AG09309 (cell line): ENCODE measurements around the gene ZNF608.

ENCODE experiments used
- DNase-seq: peaks from one replicate; pipeline ENCODE4 v3.0.0-alpha.2; 2010; ENCODE audit warnings: low read depth
- H3K4me3 ChIP-seq: 2 replicates; pipeline ENCODE4 v1.5.1; 2011; ENCODE audit warnings: mild to moderate bottlenecking, low read depth, low read length, moderate library complexity; ENCODE audit not compliant: control insufficient read depth
- TF ChIP-seq, protein P1 (sequence below): IDR thresholded peaks from 2 replicates; pipeline ENCODE4 v1.5.1; 2011; ENCODE audit warnings: mild to moderate bottlenecking, low read depth, low read length, inconsistent platforms; ENCODE audit not compliant: insufficient read depth, control insufficient read depth; ENCODE audit errors: missing control alignments

ZNF608 gene

GRCh38 chr5:124732428-124733328 is 13.8 kb downstream of the ZNF608 start:
- DNase-seq: no peak
- TF ChIP-seq, protein P1, sequence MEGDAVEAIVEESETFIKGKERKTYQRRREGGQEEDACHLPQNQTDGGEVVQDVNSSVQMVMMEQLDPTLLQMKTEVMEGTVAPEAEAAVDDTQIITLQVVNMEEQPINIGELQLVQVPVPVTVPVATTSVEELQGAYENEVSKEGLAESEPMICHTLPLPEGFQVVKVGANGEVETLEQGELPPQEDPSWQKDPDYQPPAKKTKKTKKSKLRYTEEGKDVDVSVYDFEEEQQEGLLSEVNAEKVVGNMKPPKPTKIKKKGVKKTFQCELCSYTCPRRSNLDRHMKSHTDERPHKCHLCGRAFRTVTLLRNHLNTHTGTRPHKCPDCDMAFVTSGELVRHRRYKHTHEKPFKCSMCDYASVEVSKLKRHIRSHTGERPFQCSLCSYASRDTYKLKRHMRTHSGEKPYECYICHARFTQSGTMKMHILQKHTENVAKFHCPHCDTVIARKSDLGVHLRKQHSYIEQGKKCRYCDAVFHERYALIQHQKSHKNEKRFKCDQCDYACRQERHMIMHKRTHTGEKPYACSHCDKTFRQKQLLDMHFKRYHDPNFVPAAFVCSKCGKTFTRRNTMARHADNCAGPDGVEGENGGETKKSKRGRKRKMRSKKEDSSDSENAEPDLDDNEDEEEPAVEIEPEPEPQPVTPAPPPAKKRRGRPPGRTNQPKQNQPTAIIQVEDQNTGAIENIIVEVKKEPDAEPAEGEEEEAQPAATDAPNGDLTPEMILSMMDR: no peak
- H3K4me3 ChIP-seq: no peak overlapping the region

DNA sequence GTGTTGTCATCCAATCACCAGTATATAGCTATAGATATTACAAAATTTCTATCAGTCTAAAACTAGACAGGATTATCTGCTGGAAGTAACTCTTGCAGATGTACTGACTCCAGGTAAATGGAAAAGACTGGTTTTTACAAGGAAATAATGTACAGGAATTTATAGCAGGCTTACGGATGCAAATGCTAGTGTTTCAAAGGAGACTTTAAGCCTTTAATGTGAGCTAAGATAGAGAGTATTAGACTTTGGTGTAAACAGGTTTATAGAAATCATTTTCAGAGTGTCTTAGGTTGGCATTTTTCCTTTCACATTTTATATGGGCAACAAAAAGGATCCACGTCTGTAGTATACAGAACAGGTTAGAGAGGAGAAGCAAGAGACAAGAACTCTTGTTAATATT is 16.1 kb downstream of the ZNF608 start:
- TF ChIP-seq, protein P1: no peak
- H3K4me3 ChIP-seq: no peak overlapping the region
- no peak for DNase-seq

DNA sequence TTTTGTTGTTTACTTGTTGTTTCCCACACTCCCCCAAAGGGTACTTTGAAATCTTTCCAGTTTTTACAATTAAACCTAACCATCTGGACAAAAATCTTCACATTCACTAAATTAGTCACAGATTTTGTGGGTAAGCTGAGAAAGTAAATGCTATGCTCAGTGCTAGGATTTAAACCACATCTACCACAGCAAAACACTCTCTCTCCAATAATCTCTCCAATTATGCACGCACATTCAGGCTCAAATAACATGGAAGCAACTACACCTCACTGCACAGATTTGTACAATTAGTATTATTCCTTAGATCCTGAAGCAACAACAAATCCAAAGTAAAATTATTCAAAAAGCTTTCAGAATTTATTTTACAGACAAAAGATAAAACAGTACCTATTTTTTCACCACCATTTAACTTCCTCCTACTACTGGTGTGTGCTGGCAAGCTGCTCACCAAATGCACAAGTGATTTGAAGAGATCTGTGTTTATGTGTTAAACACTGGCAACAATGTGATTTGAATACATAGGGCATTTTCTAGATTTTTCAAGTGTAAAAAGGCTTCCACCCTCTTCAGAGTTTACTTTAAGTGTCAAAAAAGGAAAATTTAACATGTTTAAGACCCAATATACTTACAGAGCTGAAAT is 16.6 kb downstream of the ZNF608 start:
- TF ChIP-seq, protein P1: no peak
- no peak for DNase-seq
- no peak overlapping the region for H3K4me3 ChIP-seq

- TF ChIP-seq, protein P1: no peak
- DNase-seq: no peak
- H3K4me3 ChIP-seq: no peak overlapping the region
Measured at GRCh38 chr5:124728968-124729332, 17.5 kb downstream of the ZNF608 start.

GRCh38 chr5:124728331-124728967 is 18.0 kb downstream of the ZNF608 start:
- TF ChIP-seq, protein P1: no peak
- DNase-seq: no peak
- H3K4me3 ChIP-seq: no peak overlapping the region

GRCh38 chr5:124726631-124727362 is 19.6 kb downstream of the ZNF608 start:
- TF ChIP-seq, protein P1: no peak
- H3K4me3 ChIP-seq: no peak overlapping the region
- DNase-seq: no peak
